Measurements from ENCODE around the gene PDGFRB. TPM values are rescaled to one million over a fixed set of nuclear protein-coding genes. Genes with fewer than 3 reads are reported as not detected.
"Not testable (repeated sequence)": the region's sequence is repeated elsewhere in the genome, so short reads cannot be mapped to it uniquely, and the experiment has no call there.

The PDGFRB gene
- total RNA-seq, 1 experiment from 2014 or later: 1.8 TPM

GRCh38 chr5:150085191-150085912 lies 70.3 kb downstream of the PDGFRB start:
- Histone ChIP-seq H3K27ac (ENCODE audit: low read length) (no peak overlapping the region), H3K36me3 (ENCODE audit: control insufficient read depth, insufficient read depth, low read length) (no peaks in the 10 kb centered on the region), H3K27me3 (ENCODE audit: control insufficient read depth, insufficient read depth, low read length) (peaks cover 15% of the 10 kb centered on the region; the same call in 1 of the 2 replicates), H3K4me1 (ENCODE audit: control insufficient read depth, insufficient read depth, low read length) (no peaks in the 10 kb centered on the region), H3K9me3 (ENCODE audit: control insufficient read depth, insufficient read depth, low read depth, low read length) (no peaks in the 10 kb centered on the region), H3K4me3 (ENCODE audit: low read depth in 2 of 2, low read length in 2 of 2) (no peak overlapping the region)
- in situ Hi-C loops (cut with HindIII; ENCODE audit: low pct_unique_long_range_greater_than_20kb, low sequenced_read_pairs): no loop called here
- TF ChIP-seq POLR2AphosphoS5 (IDR thresholded peaks at IDR 0.05; ENCODE audit: low read depth, low read length) (no peak), TCF7L2 (IDR thresholded peaks at IDR 0.05; ENCODE audit: low read depth, low read length) (no peak), SIN3A (IDR thresholded peaks at IDR 0.05; ENCODE audit: borderline replicate concordance, insufficient read depth, low read depth, low read length) (no peak)
- TF ChIP-seq, protein P1, sequence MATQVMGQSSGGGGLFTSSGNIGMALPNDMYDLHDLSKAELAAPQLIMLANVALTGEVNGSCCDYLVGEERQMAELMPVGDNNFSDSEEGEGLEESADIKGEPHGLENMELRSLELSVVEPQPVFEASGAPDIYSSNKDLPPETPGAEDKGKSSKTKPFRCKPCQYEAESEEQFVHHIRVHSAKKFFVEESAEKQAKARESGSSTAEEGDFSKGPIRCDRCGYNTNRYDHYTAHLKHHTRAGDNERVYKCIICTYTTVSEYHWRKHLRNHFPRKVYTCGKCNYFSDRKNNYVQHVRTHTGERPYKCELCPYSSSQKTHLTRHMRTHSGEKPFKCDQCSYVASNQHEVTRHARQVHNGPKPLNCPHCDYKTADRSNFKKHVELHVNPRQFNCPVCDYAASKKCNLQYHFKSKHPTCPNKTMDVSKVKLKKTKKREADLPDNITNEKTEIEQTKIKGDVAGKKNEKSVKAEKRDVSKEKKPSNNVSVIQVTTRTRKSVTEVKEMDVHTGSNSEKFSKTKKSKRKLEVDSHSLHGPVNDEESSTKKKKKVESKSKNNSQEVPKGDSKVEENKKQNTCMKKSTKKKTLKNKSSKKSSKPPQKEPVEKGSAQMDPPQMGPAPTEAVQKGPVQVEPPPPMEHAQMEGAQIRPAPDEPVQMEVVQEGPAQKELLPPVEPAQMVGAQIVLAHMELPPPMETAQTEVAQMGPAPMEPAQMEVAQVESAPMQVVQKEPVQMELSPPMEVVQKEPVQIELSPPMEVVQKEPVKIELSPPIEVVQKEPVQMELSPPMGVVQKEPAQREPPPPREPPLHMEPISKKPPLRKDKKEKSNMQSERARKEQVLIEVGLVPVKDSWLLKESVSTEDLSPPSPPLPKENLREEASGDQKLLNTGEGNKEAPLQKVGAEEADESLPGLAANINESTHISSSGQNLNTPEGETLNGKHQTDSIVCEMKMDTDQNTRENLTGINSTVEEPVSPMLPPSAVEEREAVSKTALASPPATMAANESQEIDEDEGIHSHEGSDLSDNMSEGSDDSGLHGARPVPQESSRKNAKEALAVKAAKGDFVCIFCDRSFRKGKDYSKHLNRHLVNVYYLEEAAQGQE (IDR thresholded peaks at IDR 0.05; ENCODE audit: insufficient read depth in 1 of 2, low read depth in 2 of 2, low read length in 1 of 2): no peak
- TF ChIP-seq, protein P2, sequence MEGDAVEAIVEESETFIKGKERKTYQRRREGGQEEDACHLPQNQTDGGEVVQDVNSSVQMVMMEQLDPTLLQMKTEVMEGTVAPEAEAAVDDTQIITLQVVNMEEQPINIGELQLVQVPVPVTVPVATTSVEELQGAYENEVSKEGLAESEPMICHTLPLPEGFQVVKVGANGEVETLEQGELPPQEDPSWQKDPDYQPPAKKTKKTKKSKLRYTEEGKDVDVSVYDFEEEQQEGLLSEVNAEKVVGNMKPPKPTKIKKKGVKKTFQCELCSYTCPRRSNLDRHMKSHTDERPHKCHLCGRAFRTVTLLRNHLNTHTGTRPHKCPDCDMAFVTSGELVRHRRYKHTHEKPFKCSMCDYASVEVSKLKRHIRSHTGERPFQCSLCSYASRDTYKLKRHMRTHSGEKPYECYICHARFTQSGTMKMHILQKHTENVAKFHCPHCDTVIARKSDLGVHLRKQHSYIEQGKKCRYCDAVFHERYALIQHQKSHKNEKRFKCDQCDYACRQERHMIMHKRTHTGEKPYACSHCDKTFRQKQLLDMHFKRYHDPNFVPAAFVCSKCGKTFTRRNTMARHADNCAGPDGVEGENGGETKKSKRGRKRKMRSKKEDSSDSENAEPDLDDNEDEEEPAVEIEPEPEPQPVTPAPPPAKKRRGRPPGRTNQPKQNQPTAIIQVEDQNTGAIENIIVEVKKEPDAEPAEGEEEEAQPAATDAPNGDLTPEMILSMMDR (IDR thresholded peaks at IDR 0.05): no peak
- DNase-seq (ENCODE audit: low read depth, low spot score) (no peak), ATAC-seq (no peak)
- ChIA-PET CTCF (no interaction called here), POLR2A (no interaction called here)
- no TSS peak for BruUV-seq (replicated peaks)
- intact Hi-C loops (cut with micrococcal nuclease; ENCODE audit: unreplicated experiment): no loop called here

DNA sequence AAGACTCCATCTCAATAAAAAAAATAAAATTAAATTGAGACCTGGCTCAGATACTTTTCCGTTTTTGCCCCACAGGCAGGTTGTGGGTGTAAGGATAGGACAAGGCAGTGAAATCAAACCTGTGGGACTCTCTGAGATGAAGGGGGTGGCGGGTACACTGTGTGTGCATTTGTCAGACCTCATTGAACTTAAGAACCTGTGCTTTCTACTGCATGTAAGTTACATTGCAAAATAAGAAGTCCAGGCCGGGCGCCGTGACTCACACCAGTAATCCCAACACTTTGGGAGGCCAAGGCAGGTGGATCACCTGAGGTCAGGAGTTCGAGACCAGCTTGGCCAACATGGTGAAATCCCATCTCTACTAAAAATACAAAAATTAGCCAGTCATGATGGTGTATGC lies 70.9 kb downstream of the PDGFRB start:
- H3K4me3 ChIP-seq (ENCODE audit: low read depth in 2 of 2, low read length in 2 of 2); DNase-seq (ENCODE audit: low read depth, low spot score); intact Hi-C loops (cut with micrococcal nuclease; ENCODE audit: unreplicated experiment); H3K27me3 ChIP-seq (ENCODE audit: control insufficient read depth, insufficient read depth, low read length); H3K9me3 ChIP-seq (ENCODE audit: control insufficient read depth, insufficient read depth, low read depth, low read length); POLR2A ChIA-PET; in situ Hi-C loops (cut with HindIII; ENCODE audit: low pct_unique_long_range_greater_than_20kb, low sequenced_read_pairs); H3K36me3 ChIP-seq (ENCODE audit: control insufficient read depth, insufficient read depth, low read length); BruUV-seq (replicated peaks); H3K27ac ChIP-seq (ENCODE audit: low read length); H3K4me1 ChIP-seq (ENCODE audit: control insufficient read depth, insufficient read depth, low read length); ATAC-seq; CTCF ChIA-PET: not testable (repeated sequence)

GRCh38 chr5:150082889-150083288 lies 72.8 kb downstream of the PDGFRB start:
- intact Hi-C loops (cut with micrococcal nuclease; ENCODE audit: unreplicated experiment) (no loop called here), in situ Hi-C loops (cut with HindIII; ENCODE audit: low pct_unique_long_range_greater_than_20kb, low sequenced_read_pairs) (no loop called here)
- H3K4me1 ChIP-seq (ENCODE audit: control insufficient read depth, insufficient read depth, low read length): no peaks in the 10 kb centered on the region
- ATAC-seq (no peak), DNase-seq (ENCODE audit: low read depth, low spot score) (no peak)
- no peaks in the 10 kb centered on the region for H3K36me3 ChIP-seq (ENCODE audit: control insufficient read depth, insufficient read depth, low read length)
- CTCF ChIA-PET: no interaction called here
- no peaks in the 10 kb centered on the region for H3K9me3 ChIP-seq (ENCODE audit: control insufficient read depth, insufficient read depth, low read depth, low read length)
- no peak overlapping the region for H3K4me3 ChIP-seq (ENCODE audit: low read depth in 2 of 2, low read length in 2 of 2)
- BruUV-seq (replicated peaks): no TSS peak
- TF ChIP-seq SIN3A (IDR thresholded peaks at IDR 0.05; ENCODE audit: borderline replicate concordance, insufficient read depth, low read depth, low read length) (no peak), POLR2AphosphoS5 (IDR thresholded peaks at IDR 0.05; ENCODE audit: low read depth, low read length) (no peak), TCF7L2 (IDR thresholded peaks at IDR 0.05; ENCODE audit: low read depth, low read length) (no peak)
- TF ChIP-seq, protein P1 (IDR thresholded peaks at IDR 0.05; ENCODE audit: insufficient read depth in 1 of 2, low read depth in 2 of 2, low read length in 1 of 2): no peak
- TF ChIP-seq, protein P2 (IDR thresholded peaks at IDR 0.05): no peak
- H3K27ac ChIP-seq (ENCODE audit: low read length): no peak overlapping the region
- 0 out of 2 replicates have a peak, but pooled peaks cover 2% of the 10 kb centered on the region for H3K27me3 ChIP-seq (ENCODE audit: control insufficient read depth, insufficient read depth, low read length)
- POLR2A ChIA-PET: no interaction called here
